H1 (cell line): Measurements from ENCODE around the gene THUMPD2. TPM values are rescaled to one million over a fixed set of nuclear protein-coding genes. Genes with fewer than 3 reads are reported as not detected.

Source experiments
- CTCF ChIA-PET: fragments of 300-600 bp; sonication (Branson Sonifier 250); formaldehyde crosslinking; loops from one replicate; lab custom pipeline; 2021; ENCODE audit not compliant: partially characterized antibody; lab: Charles Lee
- POLR2A ChIA-PET: fragments of 300-600 bp; sonication (Branson Sonifier 250); formaldehyde crosslinking; loops from one replicate; lab custom pipeline; 2021; ENCODE audit warnings: inconsistent platforms; ENCODE audit not compliant: partially characterized antibody; lab: Charles Lee
- DNase-seq, 2 experiments: peaks; one replicate each; pipeline versions ENCODE4 v3.0.0 to v3.0.0-alpha.2; 2010 to 2022; ENCODE audit warnings: low spot score in 2 of 2, low read depth in 1 of 2, mixed read lengths in 1 of 2
- FAIRE-seq: peaks from 2 replicates; lab custom pipeline; 2011; peaks lifted over from hg19 to GRCh38; lab: Jason Lieb, UNC
- H2AFZ ChIP-seq: 2 replicates; pipeline ENCODE4 v1.8.1; 2012; ENCODE audit warnings: low read length, inconsistent platforms
- H2AK5ac ChIP-seq: 2 replicates; pipeline ENCODE4 v1.6.1; 2013; ENCODE audit warnings: low read depth, low read length
- H2BK120ac ChIP-seq: replicated peaks from 2 replicates; pipeline ENCODE3; 2013; ENCODE audit warnings: low read depth, low read length, inconsistent platforms
- H2BK12ac ChIP-seq: 2 replicates; pipeline ENCODE4 v1.6.1; 2013; ENCODE audit warnings: low read depth, low read length
- H2BK15ac ChIP-seq: 2 replicates; pipeline ENCODE4 v1.6.1; 2013; ENCODE audit warnings: low read length
- H2BK20ac ChIP-seq: 2 replicates; pipeline ENCODE4 v1.6.1; 2013; ENCODE audit warnings: low read length
- H2BK5ac ChIP-seq: 2 replicates; pipeline ENCODE4 v1.6.1; 2013; ENCODE audit warnings: low read depth, low read length
- H3K14ac ChIP-seq: 2 replicates; pipeline ENCODE4 v1.6.1; 2013; ENCODE audit warnings: inconsistent platforms; ENCODE audit not compliant: insufficient read length
- H3K18ac ChIP-seq: 2 replicates; pipeline ENCODE4 v1.6.1; 2013; ENCODE audit warnings: low read length; ENCODE audit errors: extremely low read depth
- H3K23ac ChIP-seq: 2 replicates; pipeline ENCODE4 v1.6.1; 2013; ENCODE audit warnings: inconsistent platforms; ENCODE audit not compliant: insufficient read length
- H3K23me2 ChIP-seq: 2 replicates; pipeline ENCODE4 v1.6.1; 2013; ENCODE audit warnings: low read depth, low read length
- H3K27ac ChIP-seq: 2 replicates; pipeline ENCODE4 v1.6.1; 2011; ENCODE audit warnings: low read depth, low read length, inconsistent platforms
- H3K27me3 ChIP-seq, 4 experiments: replicated peaks in 1 of 4; 1 replicate in 1 of 4; 2 replicates in 3 of 4; pipeline versions ENCODE4 v1.6.1 to v1.8.1; 2011 to 2013; ENCODE audit warnings: low read length in 3 of 4, mild to moderate bottlenecking in 3 of 4, inconsistent platforms in 2 of 4, mixed read lengths in 2 of 4, moderate library complexity in 1 of 4; ENCODE audit not compliant: control insufficient read depth in 3 of 4, insufficient read depth in 3 of 4; ENCODE audit errors: extremely low read depth in 1 of 4
- H3K36me3 ChIP-seq, 4 experiments: 2 replicates each; pipeline versions ENCODE4 v1.6.1 to v1.8.1; 2011 to 2013; ENCODE audit warnings: mild to moderate bottlenecking in 4 of 4, low read length in 3 of 4, moderate library complexity in 2 of 4, control low read depth in 1 of 4, inconsistent platforms in 1 of 4; ENCODE audit not compliant: insufficient read depth in 4 of 4, control insufficient read depth in 2 of 4
- H3K4ac ChIP-seq: replicated peaks from 2 replicates; pipeline ENCODE3; 2013; ENCODE audit warnings: low read length, low read depth, mixed read lengths, inconsistent platforms; ENCODE audit not compliant: insufficient read length
- H3K4me1 ChIP-seq, 4 experiments: replicated peaks in 1 of 4; 1 replicate in 1 of 4; 2 replicates in 3 of 4; pipeline versions ENCODE4 v1.6.1 to v1.8.1; 2011 to 2013; ENCODE audit warnings: low read length in 3 of 4, inconsistent platforms in 2 of 4, mixed read lengths in 1 of 4; ENCODE audit not compliant: insufficient read depth in 4 of 4, control insufficient read depth in 3 of 4
- H3K4me2 ChIP-seq, 2 experiments: 2 replicates each; pipeline versions ENCODE4 v1.6.1 to v1.8.1; 2011 to 2013; ENCODE audit warnings: low read depth in 2 of 2, low read length in 2 of 2, control low read depth in 1 of 2, inconsistent platforms in 1 of 2, mild to moderate bottlenecking in 1 of 2; ENCODE audit not compliant: insufficient read depth in 1 of 2
- H3K4me3 ChIP-seq, 4 experiments: fragments of 200-600, 300-600 bp in 1 of 4; sonication (generic), shearing (Covaris generic), sonication (Bioruptor Twin) in 1 of 4; 2 replicates each; pipeline versions ENCODE4 v1.5.1 to v1.8.1; 2011 to 2016; ENCODE audit warnings: low read length in 4 of 4, low read depth in 3 of 4, control low read depth in 2 of 4, inconsistent platforms in 2 of 4, mild to moderate bottlenecking in 2 of 4, mixed read lengths in 1 of 4, moderate library complexity in 1 of 4; ENCODE audit not compliant: insufficient read depth in 2 of 4; ENCODE audit errors: extremely low read depth in 1 of 4
- H3K56ac ChIP-seq: replicated peaks from 2 replicates; pipeline ENCODE3; 2013; ENCODE audit warnings: low read depth, mild to moderate bottlenecking, mixed read lengths, low read length, inconsistent platforms; ENCODE audit not compliant: insufficient read length
- H3K79me1 ChIP-seq: 2 replicates; pipeline ENCODE4 v1.6.1; 2013; ENCODE audit warnings: low read depth, low read length, control low read depth
- H3K79me2 ChIP-seq, 2 experiments: 2 replicates each; pipeline versions ENCODE4 v1.6.1 to v1.8.1; 2012 to 2013; ENCODE audit warnings: low read length in 2 of 2, mild to moderate bottlenecking in 2 of 2, inconsistent platforms in 1 of 2; ENCODE audit not compliant: insufficient read depth in 2 of 2, control insufficient read depth in 1 of 2
- H3K9ac ChIP-seq, 4 experiments: replicated peaks in 1 of 4; 1 replicate in 1 of 4; 2 replicates in 3 of 4; pipeline versions ENCODE4 v1.6.1 to v1.8.1; 2011 to 2013; ENCODE audit warnings: low read depth in 3 of 4, low read length in 3 of 4, control low read depth in 2 of 4, mild to moderate bottlenecking in 2 of 4, moderate library complexity in 2 of 4, inconsistent platforms in 1 of 4; ENCODE audit errors: extremely low read depth in 1 of 4
- H3K9me3 ChIP-seq, 2 experiments: 2 replicates each; pipeline versions ENCODE4 v1.6.1 to v1.8.1; 2012 to 2013; ENCODE audit warnings: mild to moderate bottlenecking in 2 of 2, moderate library complexity in 2 of 2, control low read depth in 1 of 2, inconsistent platforms in 1 of 2, low read depth in 1 of 2, low read length in 1 of 2, mixed read lengths in 1 of 2; ENCODE audit not compliant: insufficient read depth in 2 of 2
- H4K20me1 ChIP-seq, 2 experiments: replicated peaks in 1 of 2; 2 replicates each; pipeline versions ENCODE3 to v1.8.1; 2011 to 2013; ENCODE audit warnings: inconsistent platforms in 2 of 2, low read length in 2 of 2, mild to moderate bottlenecking in 1 of 2; ENCODE audit not compliant: insufficient read depth in 2 of 2, control insufficient read depth in 1 of 2
- H4K5ac ChIP-seq: 2 replicates; pipeline ENCODE4 v1.6.1; 2013; ENCODE audit warnings: low read length, low read depth, mixed read lengths, inconsistent platforms; ENCODE audit not compliant: insufficient read length
- H4K8ac ChIP-seq: 2 replicates; pipeline ENCODE4 v1.8.0; 2013; ENCODE audit warnings: mild to moderate bottlenecking, moderate library complexity, low read length, inconsistent platforms; ENCODE audit not compliant: insufficient read depth; ENCODE audit errors: extremely low read depth
- H4K91ac ChIP-seq: replicated peaks from 2 replicates; pipeline ENCODE3; 2013; ENCODE audit warnings: low read length, mixed read lengths, inconsistent platforms; ENCODE audit not compliant: insufficient read length
- KDM1A ChIP-seq: fragments of 200-600, 300-600 bp; sonication (generic); IDR thresholded peaks from 2 replicates; pipeline ENCODE4 v1.7.1; 2016; ENCODE audit warnings: mild to moderate bottlenecking, low read length, borderline replicate concordance
- WGBS, 2 experiments: shearing (Covaris generic) in 1 of 2; methylation state at CpG; one replicate each; pipeline versions ENCODE4 v1.1.6 to v1.1.7; 2013 to 2015; ENCODE audit warnings: low lambda C conversion rate in 2 of 2, mixed read lengths in 2 of 2, inconsistent platforms in 1 of 2, low coverage in 1 of 2, missing lambda C conversion rate in 1 of 2; ENCODE audit not compliant: insufficient replicate concordance in 2 of 2, insufficient coverage in 1 of 2, insufficient read length in 1 of 2; ENCODE audit errors: extremely low coverage in 1 of 2, missing lambda C conversion rate in 1 of 2; 5-methylcytosine and 5-hydroxymethylcytosine counted together
- polyA plus RNA-seq, 7 experiments: library from polyadenylated mRNA; depleted of rRNA in 3 of 7; stranded (reverse) in 5 of 7; unstranded in 2 of 7; fragments of >200 nt in 5 of 7; fragments of 200-250 nt in 2 of 7; gene quantifications; 1 replicate in 5 of 7; 2 replicates in 1 of 7; 4 replicates in 1 of 7; pipeline versions ENCODE4 v1.2.1 to v1.2.3, GENCODE V29; 2011 to 2013; ENCODE audit warnings: missing spikeins in 2 of 7, mixed read lengths in 2 of 7
- total RNA-seq: library from RNA; stranded (reverse); fragmentation: NEBNext Ultra II Directional; extraction: Animal tissue kit (Norgen Biotek cat#: 25700); gene quantifications from 2 replicates; pipeline ENCODE4 v1.2.1, GENCODE V29; 2021

Gene THUMPD2
- total and polyA plus RNA-seq, 2 of the 8 experiments (the other 6 are each of a cell fraction or from before 2014, with no cell fraction given) = 8.6 to 17.0 TPM

GRCh38 chr2:39688181-39688580, 90.9 kb downstream of the THUMPD2 start:
- POLR2A ChIA-PET = interaction anchor here (1.3 kb wide), 1 partner anchor 8 kb away, joined by 3 read pairs; no protein-coding TSS in a partner anchor
- no peak overlapping the region for H2AFZ ChIP-seq

More at GRCh38 chr2:39688181-39688580, 90.9 kb downstream of the THUMPD2 start:
- no peaks in the 10 kb centered on the region for H4K20me1 ChIP-seq
- no peak overlapping the region for H3K56ac ChIP-seq
- 73% methylated on average over 2 of the region's 2 CpGs; no CpG with 5 or more reads in 1 of the 2 experiments for WGBS, 2 experiments
- H2BK20ac ChIP-seq = no peak overlapping the region
- no peak for FAIRE-seq
- H2BK15ac ChIP-seq = no peak overlapping the region
- H3K27ac ChIP-seq = no peak overlapping the region
- no peak overlapping the region for H2BK120ac ChIP-seq
- H3K4ac ChIP-seq = no peak overlapping the region
- H2AK5ac ChIP-seq = no peak overlapping the region
- H2BK12ac ChIP-seq = no peak overlapping the region
- H3K23ac ChIP-seq = no peak overlapping the region
- no peak overlapping the region for H4K5ac ChIP-seq
- no peak overlapping the region for H4K91ac ChIP-seq
- DNase-seq = no peak
- H3K79me1 ChIP-seq = no peaks in the 10 kb centered on the region
- no peak overlapping the region for H3K4me3 ChIP-seq
- no peak overlapping the region for H2BK5ac ChIP-seq
- H3K36me3 ChIP-seq = no peaks in the 10 kb centered on the region
- no peaks in the 10 kb centered on the region for H3K23me2 ChIP-seq
- H4K8ac ChIP-seq = no peak overlapping the region
- H3K9me3 ChIP-seq = no peaks in the 10 kb centered on the region
- H3K14ac ChIP-seq = no peak overlapping the region
- TF ChIP-seq KDM1A = no peak
- no peaks in the 10 kb centered on the region for H3K79me2 ChIP-seq
- no peaks in the 10 kb centered on the region for H3K27me3 ChIP-seq
- H3K9ac ChIP-seq = no peak overlapping the region
- CTCF ChIA-PET = interaction anchor here (0.8 to 1.4 kb wide), 2 partner anchors 10 to 43 kb away, joined by 3 read pairs; no protein-coding TSS in a partner anchor
- H3K4me1 ChIP-seq = peaks cover 0 to 6% (median 0%) of the 10 kb centered on the region in 4 experiments; a peak in 2 of 7 replicates
- no peak overlapping the region for H3K4me2 ChIP-seq
- no peak overlapping the region for H3K18ac ChIP-seq
